ENCODE data around the gene ADAD2. TPM values are rescaled to one million over a fixed set of nuclear protein-coding genes. Genes with fewer than 3 reads are reported as not detected.

ADAD2 gene
- total and polyA plus RNA-seq, 2 donors: 0.21 to 0.47 TPM

- no peaks in the 10 kb centered on the region for H3K4me1 ChIP-seq (ENCODE audit: insufficient read depth)
- 48% methylated on average over 3 of the region's 3 CpGs for WGBS
- no peak for DNase-seq (ENCODE audit: extremely low spot score)
- H3K27ac ChIP-seq (ENCODE audit: low read depth): no peak overlapping the region
- no peaks in the 10 kb centered on the region for H3K36me3 ChIP-seq (ENCODE audit: insufficient read depth)
- H3K4me3 ChIP-seq (ENCODE audit: low read depth, low read length): no peak overlapping the region
Observed at GRCh38 chr16:84161801-84162200, 29.2 kb upstream of the ADAD2 start.

DNA sequence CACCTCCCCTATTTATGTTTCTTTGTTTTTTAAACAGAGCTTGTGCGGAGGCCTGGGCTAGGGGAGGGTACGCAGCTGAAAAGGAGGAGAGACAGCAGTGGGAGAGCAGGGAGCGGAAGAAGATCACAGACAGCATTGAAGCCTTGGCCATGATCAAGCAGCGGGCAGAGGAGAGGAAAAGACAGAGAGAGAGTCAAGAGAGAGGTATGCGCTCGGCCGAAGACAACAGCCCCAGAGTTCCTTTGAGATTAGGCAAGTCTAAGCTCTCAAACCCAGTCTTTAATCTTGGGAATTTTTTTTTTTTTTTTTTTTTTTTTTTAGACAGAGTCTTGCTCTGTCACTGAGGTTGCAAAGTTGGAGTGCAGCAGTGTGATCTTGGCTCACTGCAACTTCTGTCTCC is 25.2 kb upstream of the ADAD2 start:
- H3K4me1 ChIP-seq (ENCODE audit: insufficient read depth): no peaks in the 10 kb centered on the region
- H3K36me3 ChIP-seq (ENCODE audit: insufficient read depth): no peaks in the 10 kb centered on the region
- H3K4me3 ChIP-seq (ENCODE audit: low read depth, low read length): no peak overlapping the region
- DNase-seq (ENCODE audit: extremely low spot score): no peak
- H3K27ac ChIP-seq (ENCODE audit: low read depth): no peak overlapping the region
- 72% methylated on average over 7 of the region's 7 CpGs for WGBS

- WGBS: 73% methylated on average over 13 of the region's 13 CpGs
- Histone ChIP-seq H3K27ac (ENCODE audit: low read depth) (no peak overlapping the region), H3K36me3 (ENCODE audit: insufficient read depth) (no peaks in the 10 kb centered on the region), H3K4me1 (ENCODE audit: insufficient read depth) (no peaks in the 10 kb centered on the region), H3K4me3 (ENCODE audit: low read depth, low read length) (no peak overlapping the region)
- no peak for DNase-seq (ENCODE audit: extremely low spot score)
Observed at GRCh38 chr16:84166796-84167695, 23.9 kb upstream of the ADAD2 start.

DNA sequence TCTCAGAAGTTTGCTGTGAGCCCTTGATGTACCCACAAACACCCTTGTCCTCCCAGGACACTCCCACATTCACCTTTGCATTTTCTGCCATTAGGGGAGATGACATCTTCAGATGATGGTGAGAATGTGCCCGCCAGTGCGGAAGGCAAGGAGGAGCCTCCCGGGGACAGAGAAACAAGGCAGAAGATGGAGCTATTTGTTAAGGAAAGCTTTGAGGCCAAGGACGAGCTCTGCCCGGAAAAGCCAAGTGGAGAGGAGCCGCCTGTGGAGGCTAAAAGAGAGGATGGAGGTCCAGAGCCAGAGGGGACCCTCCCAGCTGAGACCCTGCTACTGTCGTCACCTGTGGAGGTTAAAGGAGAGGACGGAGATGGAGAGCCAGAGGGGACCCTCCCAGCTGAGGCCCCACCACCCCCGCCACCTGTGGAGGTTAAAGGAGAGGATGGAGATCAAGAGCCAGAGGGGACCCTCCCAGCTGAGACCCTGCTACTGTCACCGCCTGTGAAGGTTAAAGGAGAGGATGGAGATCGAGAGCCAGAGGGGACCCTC is 21.1 kb upstream of the ADAD2 start:
- Histone ChIP-seq H3K27ac (ENCODE audit: low read depth) (no peak overlapping the region), H3K4me3 (ENCODE audit: low read depth, low read length) (no peak overlapping the region), H3K36me3 (ENCODE audit: insufficient read depth) (no peaks in the 10 kb centered on the region), H3K4me1 (ENCODE audit: insufficient read depth) (no peaks in the 10 kb centered on the region)
- DNase-seq (ENCODE audit: extremely low spot score): no peak
- 69% methylated on average over 11 of the region's 11 CpGs for WGBS

DNA sequence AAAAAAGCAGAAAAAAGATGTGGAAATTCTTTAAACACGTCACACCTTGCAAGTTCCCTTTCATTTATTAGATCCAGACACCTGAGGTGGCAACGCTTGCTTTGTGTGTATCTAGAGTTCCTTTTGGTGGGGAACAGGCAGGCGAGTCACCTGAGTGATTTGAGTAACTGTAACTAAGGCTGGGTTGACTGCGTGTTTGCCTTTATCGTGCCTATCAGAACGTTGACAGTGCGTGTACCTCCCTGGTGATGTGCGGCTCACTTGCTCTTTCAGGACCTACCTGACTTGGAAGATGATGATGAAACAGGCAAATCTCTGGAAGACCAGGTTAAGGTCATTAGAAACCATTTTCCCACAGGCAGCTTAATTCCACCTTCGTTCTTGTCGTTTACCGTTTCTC is 16.6 kb upstream of the ADAD2 start:
- 84% methylated on average over 11 of the region's 11 CpGs for WGBS
- no peak for DNase-seq (ENCODE audit: extremely low spot score)
- Histone ChIP-seq H3K27ac (ENCODE audit: low read depth) (no peak overlapping the region), H3K36me3 (ENCODE audit: insufficient read depth) (no peaks in the 10 kb centered on the region), H3K4me1 (ENCODE audit: insufficient read depth) (no peaks in the 10 kb centered on the region), H3K4me3 (ENCODE audit: low read depth, low read length) (no peak overlapping the region)

DNA sequence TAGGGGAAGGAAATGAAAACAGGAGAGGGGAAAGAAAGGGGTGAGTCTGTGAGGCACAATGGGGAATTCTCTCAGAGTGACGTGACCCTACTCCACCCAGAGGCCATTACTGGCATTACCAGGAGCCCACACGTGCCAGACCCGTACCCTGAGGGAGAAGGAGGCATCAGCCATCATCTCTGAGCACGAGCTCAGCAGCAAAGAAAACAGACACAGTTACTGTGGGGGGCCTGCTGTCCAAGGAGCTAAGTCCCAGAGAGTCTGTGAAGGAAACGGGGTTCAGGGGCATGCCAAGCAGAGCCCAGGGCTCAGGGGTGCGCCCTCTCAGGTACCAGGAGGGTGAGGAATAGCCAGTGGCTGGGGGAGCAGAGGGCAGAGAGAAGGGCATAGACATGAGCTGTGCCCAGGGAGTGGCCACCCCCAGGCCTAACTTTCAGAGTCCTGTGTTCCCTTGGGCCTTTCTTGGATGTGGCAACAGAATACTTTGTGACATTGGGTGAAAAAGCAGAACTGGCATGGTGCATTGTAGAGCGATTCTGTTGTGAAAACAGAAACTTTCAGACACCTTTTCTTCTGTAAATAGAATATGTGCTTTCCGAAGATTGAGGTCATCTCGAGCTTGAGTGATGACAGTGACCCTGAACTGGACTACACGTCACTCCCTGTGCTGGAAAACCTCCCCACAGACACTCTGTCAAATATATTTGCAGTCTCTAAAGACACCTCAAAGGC is 15.4 kb upstream of the ADAD2 start:
- peaks cover 2% of the 10 kb centered on the region for H3K36me3 ChIP-seq (ENCODE audit: insufficient read depth)
- H3K4me3 ChIP-seq (ENCODE audit: low read depth, low read length): no peak overlapping the region
- no peak for DNase-seq (ENCODE audit: extremely low spot score)
- no peaks in the 10 kb centered on the region for H3K4me1 ChIP-seq (ENCODE audit: insufficient read depth)
- 43% methylated on average over 10 of the region's 10 CpGs for WGBS
- no peak overlapping the region for H3K27ac ChIP-seq (ENCODE audit: low read depth)

- Histone ChIP-seq H3K4me1 (ENCODE audit: insufficient read depth) (no peaks in the 10 kb centered on the region), H3K4me3 (ENCODE audit: low read depth, low read length) (no peak overlapping the region), H3K36me3 (ENCODE audit: insufficient read depth) (peaks cover 4% of the 10 kb centered on the region), H3K27ac (ENCODE audit: low read depth) (no peak overlapping the region)
- DNase-seq (ENCODE audit: extremely low spot score): no peak
- 59% methylated on average over 18 of the region's 18 CpGs for WGBS
Observed at GRCh38 chr16:84176192-84177053, 14.5 kb upstream of the ADAD2 start.

DNA sequence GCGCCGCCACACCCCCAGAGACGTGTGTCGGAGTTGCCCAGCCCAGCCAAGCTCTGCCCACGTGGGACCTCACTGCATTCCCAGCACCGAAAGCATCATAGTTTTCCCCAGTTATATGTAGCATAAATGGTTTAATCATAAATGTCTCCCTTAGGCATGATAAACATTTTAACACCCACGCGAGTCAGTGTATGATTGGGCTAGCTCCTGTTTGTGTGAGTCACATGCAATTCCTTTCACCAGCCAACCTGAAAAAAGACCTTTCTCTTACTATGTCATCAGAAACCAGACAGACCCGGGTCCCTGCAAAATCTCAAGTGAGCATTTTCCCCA is 13.2 kb upstream of the ADAD2 start:
- Histone ChIP-seq H3K27ac (ENCODE audit: low read depth) (peak overlapping the region; percentile 46), H3K4me3 (ENCODE audit: low read depth, low read length) (no peak overlapping the region), H3K4me1 (ENCODE audit: insufficient read depth) (no peaks in the 10 kb centered on the region), H3K36me3 (ENCODE audit: insufficient read depth) (peaks cover 9% of the 10 kb centered on the region)
- WGBS: 53% methylated on average over 9 of the region's 9 CpGs
- no peak for DNase-seq (ENCODE audit: extremely low spot score)

GRCh38 chr16:84178146-84178765 is 12.7 kb upstream of the ADAD2 start:
- WGBS: 84% methylated on average over 15 of the region's 15 CpGs
- Histone ChIP-seq H3K4me3 (ENCODE audit: low read depth, low read length) (no peak overlapping the region), H3K4me1 (ENCODE audit: insufficient read depth) (no peaks in the 10 kb centered on the region), H3K27ac (ENCODE audit: low read depth) (no peak overlapping the region), H3K36me3 (ENCODE audit: insufficient read depth) (peaks cover 9% of the 10 kb centered on the region)
- DNase-seq (ENCODE audit: extremely low spot score): no peak

DNA sequence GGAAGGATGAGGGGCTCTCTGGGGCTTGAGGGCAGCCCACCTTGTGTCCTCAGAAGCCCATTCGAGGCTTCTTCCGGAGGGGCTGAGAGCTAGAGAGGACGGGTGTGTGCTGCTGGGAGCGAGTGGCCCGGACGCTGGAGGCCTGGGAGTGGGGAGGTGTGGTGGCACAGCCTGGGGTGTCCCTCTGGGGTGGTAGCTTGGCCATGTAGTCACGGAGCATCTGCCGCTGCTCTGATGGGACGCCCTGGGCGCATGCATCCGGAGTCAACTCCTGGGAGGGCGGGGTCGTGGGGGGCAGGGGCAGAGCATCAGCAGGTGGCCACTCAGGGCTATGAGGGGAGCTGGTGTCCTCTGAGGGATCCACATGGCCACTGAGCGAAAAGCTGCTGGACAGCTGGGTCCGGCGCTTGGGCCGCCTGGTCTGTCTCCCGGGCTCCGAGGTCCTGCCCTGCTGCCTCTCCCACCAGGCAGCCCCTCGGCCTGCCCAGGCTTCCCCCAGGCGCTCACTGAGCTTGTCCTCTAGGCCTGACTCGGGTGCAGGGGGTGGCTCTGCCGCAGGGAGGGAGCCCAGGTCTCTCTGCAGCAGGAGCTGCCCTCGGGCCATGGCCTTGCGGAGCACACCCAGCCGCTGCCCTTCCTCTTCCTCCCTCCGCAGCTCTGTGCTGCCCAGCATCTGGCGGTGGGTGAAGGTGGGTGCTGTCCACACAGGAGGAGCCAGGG is 11.9 kb upstream of the ADAD2 start:
- Histone ChIP-seq H3K4me3 (ENCODE audit: low read depth, low read length) (no peak overlapping the region), H3K36me3 (ENCODE audit: insufficient read depth) (peaks cover 9% of the 10 kb centered on the region), H3K4me1 (ENCODE audit: insufficient read depth) (no peaks in the 10 kb centered on the region), H3K27ac (ENCODE audit: low read depth) (no peak overlapping the region)
- no peak for DNase-seq (ENCODE audit: extremely low spot score)
- 90% methylated on average over 28 of the region's 28 CpGs for WGBS

- Histone ChIP-seq H3K27ac (ENCODE audit: low read depth) (no peak overlapping the region), H3K36me3 (ENCODE audit: insufficient read depth) (peaks cover 9% of the 10 kb centered on the region), H3K4me1 (ENCODE audit: insufficient read depth) (no peaks in the 10 kb centered on the region), H3K4me3 (ENCODE audit: low read depth, low read length) (no peak overlapping the region)
- no peak for DNase-seq (ENCODE audit: extremely low spot score)
- WGBS: 85% methylated on average over 33 of the region's 33 CpGs
Observed at GRCh38 chr16:84179612-84180320, 11.2 kb upstream of the ADAD2 start.

DNA sequence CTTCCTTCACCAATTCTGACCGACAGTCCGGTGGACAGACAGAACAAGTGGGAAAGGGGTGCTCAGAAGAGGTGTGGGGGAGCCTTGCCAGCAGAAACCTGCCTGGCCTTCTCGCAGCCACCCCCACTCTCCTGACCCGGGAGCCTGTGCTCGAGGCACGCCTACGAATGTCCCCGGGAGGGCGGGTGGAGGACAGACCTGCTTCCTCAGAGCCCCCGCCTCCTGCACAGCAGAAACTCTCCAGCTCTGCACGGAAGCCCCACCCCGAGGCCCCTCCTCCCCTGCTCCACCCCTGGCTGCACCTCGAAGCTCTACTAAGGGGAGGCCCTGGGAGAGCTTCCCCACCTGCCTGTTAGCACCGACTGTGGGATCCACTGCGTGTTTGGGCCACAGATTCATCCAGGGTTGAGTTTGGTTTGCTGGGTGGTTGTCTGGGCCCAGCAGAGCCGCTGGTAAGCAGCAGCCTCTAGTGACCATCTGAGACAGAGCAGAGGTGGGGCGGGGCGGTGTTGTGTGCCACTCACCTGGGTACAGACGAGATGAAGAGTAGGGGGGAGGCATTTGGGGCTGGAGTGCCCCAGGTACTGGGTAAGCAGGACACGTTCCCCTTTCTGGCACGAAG is 10.3 kb upstream of the ADAD2 start:
- no peaks in the 10 kb centered on the region for H3K4me1 ChIP-seq (ENCODE audit: insufficient read depth)
- no peak for DNase-seq (ENCODE audit: extremely low spot score)
- H3K4me3 ChIP-seq (ENCODE audit: low read depth, low read length): no peak overlapping the region
- H3K36me3 ChIP-seq (ENCODE audit: insufficient read depth): peaks cover 9% of the 10 kb centered on the region
- WGBS: 79% methylated on average over 21 of the region's 21 CpGs
- H3K27ac ChIP-seq (ENCODE audit: low read depth): no peak overlapping the region
